ENCODE results near the gene RAB8B. TPM values are rescaled to one million over a fixed set of nuclear protein-coding genes. Genes with fewer than 3 reads are reported as not detected.

RAB8B gene
- total RNA-seq, 4 donors from 2014 or later = 24.9 to 93.8 (median 56.0) TPM

- no peak for TF ChIP-seq CTCF (IDR thresholded peaks at IDR 0.05; ENCODE audit: low read depth)
These were observed 19.6 kb upstream of the RAB8B start for GRCh38 chr15:63169788-63170187.

DNA sequence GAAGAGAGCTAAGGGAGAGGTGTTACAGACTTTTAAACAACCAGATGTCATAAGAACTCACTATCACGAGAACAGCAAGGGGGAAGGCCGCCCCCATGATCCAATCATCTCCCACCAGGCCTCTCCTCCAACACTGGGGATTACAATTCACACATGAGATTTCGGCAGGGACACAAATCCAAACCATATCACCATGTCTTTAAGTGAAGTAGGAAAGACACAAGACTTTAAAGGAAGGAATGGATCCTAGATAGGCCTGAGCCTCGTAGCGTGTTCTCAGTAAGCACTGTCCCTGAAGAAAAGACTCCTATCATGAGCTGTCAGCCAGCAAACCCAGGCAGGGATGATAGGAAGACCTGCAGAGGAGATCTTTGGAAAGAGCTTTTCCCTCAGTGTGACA is 17.0 kb upstream of the RAB8B start:
- TF ChIP-seq CTCF (IDR thresholded peaks at IDR 0.05; ENCODE audit: low read depth) = no peak

DNA sequence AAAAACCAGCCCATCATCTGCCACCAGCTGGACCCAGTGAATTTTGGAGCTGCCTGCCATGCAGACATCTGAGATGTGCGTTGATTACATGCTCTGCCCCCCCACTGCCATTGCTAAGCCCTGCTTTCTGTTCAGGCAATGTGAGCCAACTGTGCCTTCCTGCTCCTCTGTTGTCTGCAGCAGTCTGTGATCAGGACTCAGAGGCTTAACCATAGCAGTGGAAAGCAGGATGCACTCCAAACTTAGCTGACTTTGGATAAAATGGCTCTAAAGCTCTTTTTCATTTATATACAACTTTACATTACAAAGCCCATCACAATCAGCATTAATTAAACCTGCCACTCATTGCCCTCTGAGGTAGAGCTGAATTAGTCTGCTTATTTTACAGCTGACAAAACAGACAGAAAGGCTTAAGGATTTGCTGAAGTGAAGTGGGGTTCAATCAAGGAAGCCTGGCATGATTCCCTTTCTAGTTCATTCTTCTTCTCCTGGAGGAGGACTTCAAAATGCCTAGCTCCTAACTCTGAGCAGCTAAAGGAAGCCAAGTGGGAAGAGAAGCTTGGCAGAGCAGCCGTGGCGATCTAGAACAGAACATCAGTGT is 16.5 kb upstream of the RAB8B start:
- TF ChIP-seq CTCF (IDR thresholded peaks at IDR 0.05; ENCODE audit: low read depth) = no peak

GRCh38 chr15:63176302-63176701 is 13.1 kb upstream of the RAB8B start:
- no peak for TF ChIP-seq CTCF (IDR thresholded peaks at IDR 0.05; ENCODE audit: low read depth)

- no peak for TF ChIP-seq CTCF (IDR thresholded peaks at IDR 0.05; ENCODE audit: low read depth)
These were observed 11.4 kb upstream of the RAB8B start for GRCh38 chr15:63178034-63178433.

GRCh38 chr15:63180746-63181145 is 8.7 kb upstream of the RAB8B start:
- no peak for TF ChIP-seq CTCF (IDR thresholded peaks at IDR 0.05; ENCODE audit: low read depth)

- TF ChIP-seq CTCF (IDR thresholded peaks at IDR 0.05; ENCODE audit: low read depth) = no peak
These were observed 7.8 kb upstream of the RAB8B start for GRCh38 chr15:63181648-63182047.

Data from subcutaneous adipose tissue (tissue), 4 donors.